Kidney epithelial cell (primary cell): Measurements from ENCODE around the gene CETP. TPM values are rescaled to one million over a fixed set of nuclear protein-coding genes. Genes with fewer than 3 reads are reported as not detected.
"Not testable (repeated sequence)": the region's sequence is repeated elsewhere in the genome, so short reads cannot be mapped to it uniquely, and the experiment has no call there.

Source experiments
- DNase-seq: peaks from one replicate; pipeline ENCODE4 v3.0.0-alpha.2; 2010; ENCODE audit warnings: low read depth
- H3K27me3 ChIP-seq: 2 replicates; pipeline ENCODE4 v1.6.0; 2011; ENCODE audit warnings: low read length; ENCODE audit not compliant: control insufficient read depth, insufficient read depth
- H3K36me3 ChIP-seq: 2 replicates; pipeline ENCODE4 v1.5.1; 2011; ENCODE audit warnings: low read length; ENCODE audit not compliant: control insufficient read depth, insufficient read depth
- H3K4me3 ChIP-seq: 2 replicates; pipeline ENCODE4 v1.5.1; 2011; ENCODE audit warnings: low read depth, mild to moderate bottlenecking, control low read depth, low read length
- CTCF ChIP-seq: IDR thresholded peaks from 2 replicates; pipeline ENCODE4 v1.5.1; 2011; ENCODE audit warnings: mild to moderate bottlenecking, moderate library complexity, low read length, control low read depth, inconsistent platforms; ENCODE audit not compliant: insufficient read depth, poor library complexity, severe bottlenecking
- total RNA-seq: library from RNA; depleted of rRNA; stranded (reverse); fragments of >200 nt; gene quantifications from 2 replicates; pipeline ENCODE4 v1.2.3, GENCODE V29; 2015

The CETP gene
- total RNA-seq, 1 donor from 2014 or later, result not detected

- no peaks in the 10 kb centered on the region for H3K36me3 ChIP-seq
- DNase-seq, result no peak
- no peaks in the 10 kb centered on the region for H3K27me3 ChIP-seq
- TF ChIP-seq CTCF, result no peak
- no peak overlapping the region for H3K4me3 ChIP-seq
These were observed 8.0 kb downstream of the CETP start for GRCh38 chr16:56969769-56970168.

GRCh38 chr16:56970934-56971767 is 9.4 kb downstream of the CETP start:
- Histone ChIP-seq H3K36me3 (no peaks in the 10 kb centered on the region), H3K27me3 (no peaks in the 10 kb centered on the region), H3K4me3 (no peak overlapping the region)
- no peak for TF ChIP-seq CTCF
- DNase-seq, result no peak

DNA sequence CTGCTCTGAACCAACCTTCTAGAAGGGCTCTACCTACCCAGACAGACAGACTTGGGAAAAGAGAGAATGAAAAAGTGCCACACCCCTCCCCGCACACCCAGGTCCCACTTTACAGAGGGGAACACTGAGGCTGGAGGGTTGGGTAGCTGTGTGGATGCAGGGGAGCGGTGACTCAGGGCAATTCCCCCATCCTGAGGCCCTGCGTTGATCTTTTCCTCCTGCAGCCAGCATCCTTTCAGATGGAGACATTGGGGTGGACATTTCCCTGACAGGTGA is 10.0 kb downstream of the CETP start:
- H3K36me3 ChIP-seq, result no peaks in the 10 kb centered on the region
- H3K4me3 ChIP-seq, result no peak overlapping the region
- no peak for TF ChIP-seq CTCF
- DNase-seq, result no peak
- H3K27me3 ChIP-seq, result no peaks in the 10 kb centered on the region

DNA sequence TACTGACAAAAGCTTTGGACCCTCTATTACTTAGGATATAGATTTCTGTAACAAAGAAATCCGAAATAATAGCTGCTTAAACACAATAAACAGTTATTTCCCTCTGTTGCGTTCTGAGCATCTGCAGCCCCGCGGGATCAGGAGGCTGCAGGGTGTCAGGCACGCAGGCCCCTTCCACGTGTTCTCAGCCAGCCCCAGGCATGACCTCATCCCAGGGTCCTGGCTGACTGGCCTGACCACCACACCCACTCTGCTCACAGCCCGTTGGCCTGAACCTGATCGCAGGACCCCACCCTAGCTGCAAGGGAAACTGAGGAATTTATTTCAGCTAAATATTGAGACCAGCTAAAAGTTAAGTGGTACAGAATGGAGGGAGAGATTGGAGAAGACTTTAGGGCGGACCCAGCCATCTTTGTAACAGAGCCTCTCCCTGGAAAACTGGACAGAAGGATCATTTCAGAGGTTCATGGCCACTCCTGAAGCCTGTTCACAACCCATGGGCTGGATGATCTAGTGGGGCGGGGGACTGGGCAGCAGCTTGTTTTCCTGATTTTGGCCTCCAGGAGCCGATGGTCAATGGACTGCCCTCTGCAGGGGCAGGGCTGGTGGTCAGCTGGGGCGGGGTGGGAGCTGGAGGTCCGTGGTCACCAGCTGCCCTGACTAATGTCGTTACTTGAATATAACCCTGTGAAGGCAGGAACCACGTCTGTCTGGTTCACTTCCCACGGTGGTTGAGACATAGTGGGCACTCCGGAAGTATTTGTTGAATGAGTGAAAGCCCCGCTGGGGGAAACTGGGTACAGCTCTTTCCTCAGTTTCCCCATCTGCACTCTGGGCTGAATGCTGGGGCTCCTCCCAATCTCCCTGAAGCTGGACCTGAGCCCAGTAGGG is 10.9 kb downstream of the CETP start:
- H3K36me3 ChIP-seq, result no peaks in the 10 kb centered on the region
- no peak overlapping the region for H3K4me3 ChIP-seq
- no peak for TF ChIP-seq CTCF
- no peaks in the 10 kb centered on the region for H3K27me3 ChIP-seq
- DNase-seq, result no peak

DNA sequence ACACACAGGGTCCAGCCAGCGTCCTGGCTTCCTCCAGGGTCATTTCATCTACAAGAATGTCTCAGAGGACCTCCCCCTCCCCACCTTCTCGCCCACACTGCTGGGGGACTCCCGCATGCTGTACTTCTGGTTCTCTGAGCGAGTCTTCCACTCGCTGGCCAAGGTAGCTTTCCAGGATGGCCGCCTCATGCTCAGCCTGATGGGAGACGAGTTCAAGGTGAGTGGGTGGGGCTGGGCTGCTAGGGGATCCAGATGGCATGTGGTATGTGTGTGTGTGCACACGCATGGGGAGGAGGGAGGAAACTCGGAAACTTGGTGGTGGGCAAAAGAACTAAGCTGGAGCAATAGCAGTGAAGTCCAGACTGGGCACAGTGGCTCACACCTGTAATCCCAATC is 11.5 kb downstream of the CETP start:
- no peak overlapping the region for H3K4me3 ChIP-seq
- DNase-seq, result no peak
- H3K36me3 ChIP-seq, result no peaks in the 10 kb centered on the region
- TF ChIP-seq CTCF, result no peak
- H3K27me3 ChIP-seq, result no peaks in the 10 kb centered on the region

DNA sequence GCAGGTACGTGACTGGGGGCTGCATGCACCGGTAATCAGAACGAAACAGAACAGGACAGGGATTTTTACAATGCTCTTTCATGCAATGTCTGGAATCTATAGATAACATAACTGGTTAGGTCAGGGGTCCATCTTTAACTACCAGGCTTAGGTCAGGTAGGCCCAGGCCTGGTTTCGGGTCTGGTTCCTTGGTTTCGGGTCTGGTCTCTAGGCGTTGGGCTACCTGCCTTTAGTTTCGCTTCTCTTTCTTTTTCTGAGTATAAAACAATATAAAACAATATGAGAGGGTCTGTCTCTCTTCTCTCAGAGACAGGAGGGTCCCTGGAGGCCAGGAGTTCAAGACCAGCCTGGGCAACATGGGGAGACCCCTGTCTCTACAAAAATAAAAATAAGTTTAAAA is 12.1 kb downstream of the CETP start:
- not testable (repeated sequence) for H3K4me3 ChIP-seq, DNase-seq

More for the DNA sequence above, 12.1 kb downstream of the CETP start:
- not testable (repeated sequence) for H3K36me3 ChIP-seq, H3K27me3 ChIP-seq
